Naive B cell (primary cell): ENCODE measurements around the gene UTS2R. TPM values are rescaled to one million over a fixed set of nuclear protein-coding genes. Genes with fewer than 3 reads are reported as not detected.
A peak's percentile ranks its signal among the peaks of the same experiment; 100 is the strongest.
"Not testable (repeated sequence)": the region's sequence is repeated elsewhere in the genome, so short reads cannot be mapped to it uniquely, and the experiment has no call there.

Experiments used
- ATAC-seq, 2 donors: fragments of 150-1000 bp; cut with Tn5 transposase; 2 replicates each; pipeline ENCODE4 v1.10.0; 2021; ENCODE audit warnings: low read depth in 2 of 2, mild to moderate bottlenecking in 2 of 2, moderate library complexity in 2 of 2
- DNase-seq: peaks from one replicate; pipeline ENCODE4 v3.0.0; 2022
- H3K27ac Mint-ChIP-seq, 6 donors: one replicate each; pipeline ENCODE4 v1.8.0; 2020 to 2022; ENCODE audit warnings: mild to moderate bottlenecking in 6 of 6, mixed read lengths in 6 of 6, moderate library complexity in 5 of 6, inconsistent platforms in 2 of 6
- H3K27me3 Mint-ChIP-seq, 3 donors: one replicate each; pipeline ENCODE4 v1.8.0; 2021 to 2022; ENCODE audit warnings: mixed read lengths in 3 of 3, mild to moderate bottlenecking in 1 of 3
- H3K36me3 Mint-ChIP-seq, 2 donors: one replicate each; pipeline ENCODE4 v1.8.0; 2020 to 2022; ENCODE audit warnings: mixed read lengths in 2 of 2, inconsistent platforms in 1 of 2, mild to moderate bottlenecking in 1 of 2
- H3K4me1 Mint-ChIP-seq, 3 donors: one replicate each; pipeline ENCODE4 v1.8.0; 2020 to 2022; ENCODE audit warnings: mixed read lengths in 3 of 3, inconsistent platforms in 1 of 3, mild to moderate bottlenecking in 1 of 3, moderate library complexity in 1 of 3
- H3K4me3 Mint-ChIP-seq, 8 donors: one replicate each; pipeline ENCODE4 v1.8.0; 2020 to 2022; ENCODE audit warnings: mild to moderate bottlenecking in 8 of 8, mixed read lengths in 8 of 8, moderate library complexity in 8 of 8, inconsistent platforms in 2 of 8
- H3K9me3 Mint-ChIP-seq, 7 donors: one replicate each; pipeline ENCODE4 v1.8.0; 2020 to 2022; ENCODE audit warnings: mixed read lengths in 7 of 7, mild to moderate bottlenecking in 5 of 7, inconsistent platforms in 2 of 7, moderate library complexity in 1 of 7
- polyA plus RNA-seq, 6 donors: library from polyadenylated mRNA; unstranded; fragments of 300-500 nt; fragmentation: Illumina TruSeq; gene quantifications; one replicate each; pipeline ENCODE4 v1.2.3, GENCODE V29; 2021; ENCODE audit warnings: low read depth in 6 of 6

The UTS2R gene
- polyA plus RNA-seq, 6 donors from 2014 or later, result not detected

DNA sequence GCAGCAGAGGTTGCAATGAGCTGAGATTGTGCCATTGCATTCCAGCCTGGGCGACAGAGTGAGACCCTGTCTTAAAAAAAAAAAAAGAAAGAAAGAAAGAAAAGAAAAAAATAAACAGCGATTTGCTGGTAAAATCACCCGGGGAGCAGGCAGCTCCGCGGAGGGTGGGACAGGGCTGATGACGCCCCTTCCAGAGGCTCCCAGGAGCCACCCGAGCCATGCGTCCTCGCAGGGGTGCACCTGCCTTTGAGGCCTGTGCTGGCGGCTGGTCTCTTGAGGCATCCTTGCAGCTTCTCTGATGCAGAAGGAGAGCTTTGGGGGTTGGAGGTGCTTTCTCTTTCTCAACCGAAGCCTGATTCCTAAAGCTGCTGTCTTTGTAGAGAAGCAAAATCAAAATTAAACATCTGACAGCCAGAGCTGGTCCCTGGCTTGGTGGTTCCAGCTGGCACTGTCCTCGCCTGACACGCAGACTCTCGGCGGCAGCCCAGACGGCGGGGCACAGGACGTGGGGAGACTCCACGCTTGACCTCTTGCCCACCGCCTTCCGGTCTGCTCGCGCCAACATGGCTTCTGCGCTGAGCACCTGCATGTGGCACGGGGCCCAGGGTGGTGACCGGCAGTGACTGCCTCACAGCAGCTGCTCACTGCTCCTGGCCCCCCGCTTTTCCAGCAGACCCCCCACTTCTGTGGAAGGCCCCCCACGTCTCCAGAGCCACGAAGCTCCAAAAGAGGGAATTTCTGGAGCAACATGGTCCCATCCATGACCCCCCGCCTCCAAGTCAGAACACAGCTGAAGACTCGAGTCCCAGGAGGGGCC, 6.6 kb downstream of the UTS2R start:
- Mint-ChIP-seq H3K27me3 (peaks cover 18 to 77% (median 49%) of the 10 kb centered on the region in 3 donors), H3K4me1 (peaks cover 4 to 10% (median 8%) of the 10 kb centered on the region in 3 donors), H3K9me3 (peaks cover 0 to 4% (median 0%) of the 10 kb centered on the region in 7 donors), H3K27ac (no peak overlapping the region), H3K4me3 (no peak overlapping the region), H3K36me3 (no peaks in the 10 kb centered on the region)
- no peak for ATAC-seq
- DNase-seq, result no peak

DNA sequence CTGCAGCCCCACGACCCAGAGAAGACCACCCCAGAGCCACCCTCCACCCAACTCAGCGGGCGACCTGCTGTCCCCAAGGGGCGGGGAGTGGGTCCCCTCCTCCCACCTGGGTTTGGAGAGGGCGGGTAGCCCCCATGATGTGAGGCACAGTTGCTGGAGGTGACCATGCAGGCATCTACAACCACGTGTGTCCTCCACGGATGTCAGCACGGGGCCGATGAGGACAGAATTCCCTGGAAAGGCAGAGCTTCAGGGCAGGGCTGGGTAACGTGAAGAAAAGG, 7.1 kb downstream of the UTS2R start:
- peaks cover 0 to 4% (median 0%) of the 10 kb centered on the region in 7 donors for H3K9me3 Mint-ChIP-seq
- no peaks in the 10 kb centered on the region for H3K36me3 Mint-ChIP-seq
- no peak for ATAC-seq
- peaks cover 2 to 10% (median 6%) of the 10 kb centered on the region in 3 donors for H3K4me1 Mint-ChIP-seq
- H3K4me3 Mint-ChIP-seq, result no peak overlapping the region
- H3K27me3 Mint-ChIP-seq, result peaks cover 14 to 73% (median 44%) of the 10 kb centered on the region in 3 donors
- no peak for DNase-seq
- peak overlapping the region in 1 of 6 donors; percentile 81 for H3K27ac Mint-ChIP-seq

DNA sequence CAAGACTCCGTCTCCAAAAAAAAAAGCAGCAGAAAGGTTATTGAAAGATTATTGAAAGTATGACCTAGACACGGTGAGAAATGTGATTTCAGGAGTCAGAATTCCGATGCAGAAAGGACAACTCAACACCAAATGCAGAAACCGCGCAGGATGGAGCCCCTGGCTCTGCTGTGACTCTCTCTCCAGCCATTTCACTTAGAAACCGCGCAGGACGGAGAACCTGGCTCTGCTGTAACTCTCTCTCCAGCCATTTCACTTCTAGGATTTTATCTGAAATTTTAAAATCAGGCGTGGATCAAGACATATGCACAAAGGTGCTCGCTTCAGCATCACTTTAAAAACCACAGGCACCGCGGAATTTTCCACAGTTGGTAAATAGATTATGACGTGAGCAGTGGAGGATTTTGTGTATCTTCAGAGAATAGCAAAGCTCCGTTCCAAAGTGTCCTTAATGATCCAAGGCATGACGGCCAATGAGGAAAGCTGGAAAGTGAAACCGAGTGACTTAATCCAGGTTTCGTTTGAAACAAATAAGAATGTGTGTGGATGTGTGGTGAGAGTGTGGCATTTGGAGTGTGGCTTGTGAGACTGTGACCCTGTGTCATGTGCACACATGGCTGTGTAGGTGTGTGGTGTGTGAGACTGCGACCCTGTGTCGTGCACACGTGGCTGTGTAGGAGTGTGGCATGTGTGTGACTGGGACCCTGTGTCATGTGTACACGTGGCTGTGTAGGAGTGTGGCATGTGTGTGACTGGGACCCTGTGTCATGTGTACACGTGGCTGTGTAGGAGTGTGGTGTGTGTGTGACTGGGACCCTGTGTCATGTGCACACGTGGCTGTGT, 9.5 kb downstream of the UTS2R start:
- Mint-ChIP-seq H3K27ac (no peak overlapping the region), H3K4me1 (peaks cover 2 to 10% (median 6%) of the 10 kb centered on the region in 3 donors), H3K4me3 (no peak overlapping the region), H3K36me3 (no peaks in the 10 kb centered on the region), H3K27me3 (peaks cover 17 to 77% (median 35%) of the 10 kb centered on the region in 3 donors), H3K9me3 (peaks cover 0 to 4% (median 0%) of the 10 kb centered on the region in 7 donors)
- DNase-seq (no peak), ATAC-seq (no peak)

DNA sequence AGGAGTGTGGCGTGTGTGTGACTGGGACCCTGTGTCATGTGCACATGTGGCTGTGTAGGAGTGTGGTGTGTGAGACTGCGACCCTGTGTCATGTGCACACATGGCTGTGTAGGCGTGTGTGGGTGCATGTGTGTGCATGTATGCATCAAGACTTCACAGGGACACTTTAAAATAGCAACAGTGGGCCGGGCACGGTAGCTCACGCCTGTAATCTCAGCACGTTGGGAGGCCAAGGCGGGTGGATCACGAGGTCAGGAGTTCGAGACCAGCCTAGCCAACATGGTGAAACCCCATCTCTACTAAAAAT, 10.1 kb downstream of the UTS2R start:
- peaks cover 17 to 77% (median 34%) of the 10 kb centered on the region in 3 donors for H3K27me3 Mint-ChIP-seq
- H3K4me3 Mint-ChIP-seq, H3K27ac Mint-ChIP-seq, H3K4me1 Mint-ChIP-seq, H3K36me3 Mint-ChIP-seq, DNase-seq, ATAC-seq, H3K9me3 Mint-ChIP-seq: not testable (repeated sequence)

DNA sequence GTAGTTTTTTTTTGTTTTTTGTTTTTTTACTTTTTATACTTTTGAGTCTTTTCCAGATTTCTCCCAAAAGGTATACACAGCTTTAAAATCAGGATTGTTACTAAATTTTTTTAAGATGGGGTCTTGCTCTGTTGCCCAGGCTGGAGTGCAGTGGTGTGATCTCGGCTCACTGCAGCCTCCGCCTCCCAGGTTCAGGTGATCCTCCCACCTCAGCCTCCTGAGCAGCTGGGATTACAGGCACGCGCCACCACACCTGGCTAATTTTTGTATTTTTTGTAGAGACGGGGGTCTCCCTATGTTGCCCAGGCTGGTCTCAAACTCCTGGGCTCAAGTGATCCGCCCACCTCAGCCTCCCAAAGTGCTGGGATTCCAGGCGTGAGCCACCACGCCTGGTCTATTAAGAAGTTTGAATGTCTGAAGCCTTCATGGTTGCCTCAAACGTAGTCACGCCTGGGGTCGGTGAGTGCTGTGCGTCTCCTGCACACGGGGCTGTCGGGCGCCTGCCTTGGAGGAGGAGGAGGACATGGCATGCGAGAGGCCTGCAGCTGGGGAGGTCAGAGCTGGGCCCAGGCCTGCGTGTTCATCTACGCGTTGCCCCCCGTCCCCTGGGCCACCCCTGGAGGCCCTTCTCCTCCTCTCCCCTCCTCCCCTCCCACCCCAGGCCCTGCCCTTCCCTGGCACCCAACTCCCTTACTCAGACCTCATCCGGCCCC, 10.8 kb downstream of the UTS2R start:
- not testable (repeated sequence) for H3K9me3 Mint-ChIP-seq, H3K27ac Mint-ChIP-seq, ATAC-seq, H3K4me3 Mint-ChIP-seq, DNase-seq, H3K36me3 Mint-ChIP-seq
- peaks cover 2 to 10% (median 7%) of the 10 kb centered on the region in 3 donors for H3K4me1 Mint-ChIP-seq
- peaks cover 17 to 73% (median 34%) of the 10 kb centered on the region in 3 donors for H3K27me3 Mint-ChIP-seq

DNA sequence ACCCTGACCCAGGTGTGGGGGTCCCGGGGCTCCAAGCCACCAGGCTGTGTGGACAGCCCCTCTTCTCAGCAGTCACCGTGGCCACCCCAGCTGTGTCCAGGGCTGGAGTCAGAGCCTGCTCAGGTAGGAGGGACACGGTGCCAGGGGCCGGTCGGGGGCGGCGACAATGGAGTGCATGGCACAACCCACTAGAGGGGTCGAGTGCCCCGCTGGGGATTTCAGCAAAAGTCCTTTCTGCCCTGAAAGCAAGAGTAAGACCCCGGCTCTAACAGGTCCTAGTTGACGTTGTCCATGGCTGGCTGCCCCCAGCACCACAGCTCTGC, 11.3 kb downstream of the UTS2R start:
- peaks cover 3 to 15% (median 12%) of the 10 kb centered on the region in 3 donors for H3K4me1 Mint-ChIP-seq

DNA sequence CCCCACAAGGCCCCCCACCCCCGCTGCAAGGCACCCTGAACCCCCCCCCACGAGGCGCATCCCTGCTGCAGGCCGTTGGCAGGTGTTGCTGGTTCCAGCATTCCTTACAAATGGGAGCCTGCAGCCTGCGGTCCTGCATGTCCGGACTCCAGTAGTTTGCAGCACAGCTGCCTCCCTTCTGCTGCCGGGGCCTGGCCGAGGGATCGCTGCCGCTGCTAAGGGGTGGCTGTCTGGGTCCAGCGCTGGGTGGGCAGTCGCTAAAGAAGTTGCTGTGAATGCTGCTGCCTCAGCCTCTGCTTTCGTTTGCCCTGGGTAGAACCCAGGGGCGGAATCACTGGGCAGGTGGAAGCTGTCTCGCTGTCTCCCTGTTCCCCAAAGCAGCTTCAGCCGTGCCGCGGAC, 11.8 kb downstream of the UTS2R start:
- Mint-ChIP-seq H3K9me3 (peaks cover 0 to 4% (median 0%) of the 10 kb centered on the region in 7 donors), H3K27me3 (peaks cover 17 to 69% (median 27%) of the 10 kb centered on the region in 3 donors), H3K4me1 (peaks cover 3 to 17% (median 14%) of the 10 kb centered on the region in 3 donors), H3K36me3 (no peaks in the 10 kb centered on the region), H3K27ac (no peak overlapping the region), H3K4me3 (no peak overlapping the region)
- no peak for ATAC-seq
- no peak for DNase-seq

More for the DNA sequence above, 11.3 kb downstream of the UTS2R start:
- Mint-ChIP-seq H3K36me3 (no peaks in the 10 kb centered on the region), H3K9me3 (peaks cover 0 to 4% (median 0%) of the 10 kb centered on the region in 7 donors), H3K27me3 (peaks cover 17 to 73% (median 29%) of the 10 kb centered on the region in 3 donors), H3K27ac (no peak overlapping the region), H3K4me3 (no peak overlapping the region)
- ATAC-seq (no peak), DNase-seq (no peak)

DNA sequence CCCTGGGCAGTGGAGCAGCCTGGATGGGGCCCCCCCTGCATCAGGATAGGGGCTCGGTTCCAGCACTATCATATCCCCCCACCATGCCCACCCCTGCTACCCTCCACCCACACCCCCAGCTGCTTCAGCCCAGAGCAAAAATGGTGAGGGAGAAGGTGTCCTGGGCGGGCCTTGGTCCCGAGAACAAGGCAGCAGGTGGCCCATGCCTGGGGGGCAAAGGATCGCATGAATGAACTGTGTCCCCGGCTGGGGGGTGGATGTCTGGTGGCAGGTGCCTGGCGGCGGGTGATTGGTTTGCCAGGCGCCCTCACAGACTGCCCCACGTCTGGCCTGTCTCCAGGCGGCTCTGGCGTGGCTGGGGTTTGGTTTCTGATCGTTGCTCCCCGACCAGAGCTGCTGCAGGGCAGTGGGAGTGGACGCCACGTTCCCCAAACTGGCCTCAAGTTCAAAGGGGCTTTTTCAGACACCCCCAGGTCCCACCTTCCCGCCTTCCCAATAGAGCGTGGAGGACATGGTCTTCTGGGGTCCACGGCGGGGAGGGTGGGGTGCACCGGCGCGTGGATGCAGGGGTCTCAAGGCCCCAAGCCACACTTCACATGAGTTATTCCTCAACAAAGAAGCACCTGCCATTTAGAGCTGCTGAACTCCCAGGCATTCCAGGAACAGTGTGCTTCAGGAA, 12.6 kb downstream of the UTS2R start:
- no peak overlapping the region for H3K4me3 Mint-ChIP-seq
- H3K36me3 Mint-ChIP-seq, result no peaks in the 10 kb centered on the region
- no peak for DNase-seq
- H3K4me1 Mint-ChIP-seq, result peaks cover 2 to 14% (median 14%) of the 10 kb centered on the region in 3 donors
- H3K27me3 Mint-ChIP-seq, result peaks cover 13 to 61% (median 19%) of the 10 kb centered on the region in 3 donors
- no peak for ATAC-seq
- peaks cover 0 to 3% (median 0%) of the 10 kb centered on the region in 7 donors for H3K9me3 Mint-ChIP-seq
- no peak overlapping the region for H3K27ac Mint-ChIP-seq

DNA sequence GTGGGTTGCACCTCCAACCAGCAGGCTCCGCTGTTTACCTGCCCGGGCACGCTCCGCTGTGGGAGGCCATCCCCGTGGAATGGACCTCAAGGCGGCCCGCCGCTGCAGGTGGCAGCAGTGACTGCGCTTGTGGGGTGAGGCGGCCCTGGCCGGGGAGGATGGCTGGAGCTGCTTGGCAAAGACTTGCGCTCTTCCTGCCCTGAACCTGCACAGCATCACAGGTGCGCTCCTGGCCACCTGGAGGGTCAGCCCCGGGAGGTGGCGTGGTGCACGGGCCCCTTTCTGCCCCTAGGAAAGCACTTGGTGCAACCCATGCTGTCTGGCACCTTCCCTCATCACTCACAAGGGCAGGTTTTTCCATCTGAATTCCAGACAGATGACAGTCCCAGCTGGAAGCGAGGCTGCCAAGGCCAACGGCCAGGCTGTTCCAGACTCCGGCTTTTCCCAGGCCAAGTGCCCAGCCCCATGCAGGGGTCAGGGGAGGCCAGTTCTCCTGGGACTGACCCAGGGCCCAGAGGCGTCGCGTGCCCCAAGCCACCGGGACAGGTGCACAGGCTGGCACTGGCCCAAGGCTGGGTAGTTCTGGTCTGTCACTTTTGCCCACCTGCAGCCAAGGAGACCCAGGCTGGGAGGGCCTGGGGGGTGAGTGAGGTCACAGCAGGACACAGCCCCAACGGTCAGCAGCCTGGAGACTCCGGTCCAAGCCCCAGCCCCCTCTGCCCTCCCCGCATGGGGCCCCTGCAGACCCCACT, 13.3 kb downstream of the UTS2R start:
- Mint-ChIP-seq H3K27ac (no peak overlapping the region), H3K27me3 (peaks cover 13 to 56% (median 15%) of the 10 kb centered on the region in 3 donors), H3K4me3 (no peak overlapping the region), H3K9me3 (peaks cover 0 to 2% (median 0%) of the 10 kb centered on the region in 7 donors), H3K4me1 (peaks cover 2 to 14% (median 12%) of the 10 kb centered on the region in 3 donors), H3K36me3 (no peaks in the 10 kb centered on the region)
- DNase-seq (no peak), ATAC-seq (no peak)

DNA sequence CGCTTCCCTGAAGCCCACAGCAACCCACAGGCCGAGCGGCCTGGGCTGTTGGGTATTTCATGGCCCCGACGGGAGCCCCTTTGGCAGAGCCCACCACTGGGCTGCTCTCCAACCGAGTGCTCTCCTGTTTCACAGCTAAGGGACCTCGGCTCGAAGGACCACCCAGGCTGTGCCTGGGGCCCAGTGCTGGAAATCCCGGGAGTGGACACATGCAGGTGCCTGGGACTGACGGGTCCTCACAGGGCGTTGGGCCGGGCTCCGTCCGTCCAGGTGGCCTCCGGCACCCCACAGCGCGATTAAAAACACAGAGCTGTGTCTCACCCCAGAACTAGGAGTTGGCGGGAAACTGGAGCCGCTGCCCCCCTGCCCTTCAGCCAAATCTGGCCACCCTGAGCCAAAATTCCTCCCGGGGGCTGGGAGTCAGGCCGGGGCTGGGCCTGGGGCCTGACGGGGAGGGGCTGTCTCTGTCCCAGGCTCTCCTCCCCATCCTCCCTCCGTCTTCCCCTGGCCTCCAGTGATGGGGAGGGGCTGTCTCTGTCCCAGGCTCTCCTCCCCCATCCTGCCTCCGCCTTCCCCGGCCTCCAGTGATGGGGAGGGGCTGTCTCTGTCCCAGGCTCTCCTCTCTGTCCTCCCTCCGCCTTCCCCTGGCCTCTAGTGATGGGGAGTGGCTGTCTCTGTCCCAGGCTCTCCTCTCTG, 14.1 kb downstream of the UTS2R start:
- no peak overlapping the region for H3K4me3 Mint-ChIP-seq
- DNase-seq (no peak), ATAC-seq (no peak)
- H3K27ac Mint-ChIP-seq, result no peak overlapping the region
- no peaks in the 10 kb centered on the region for H3K36me3 Mint-ChIP-seq
- H3K27me3 Mint-ChIP-seq, result peaks cover 9 to 48% (median 9%) of the 10 kb centered on the region in 3 donors
- H3K9me3 Mint-ChIP-seq, result peaks cover 0 to 2% (median 0%) of the 10 kb centered on the region in 7 donors
- H3K4me1 Mint-ChIP-seq, result peaks cover 2 to 14% (median 8%) of the 10 kb centered on the region in 3 donors

DNA sequence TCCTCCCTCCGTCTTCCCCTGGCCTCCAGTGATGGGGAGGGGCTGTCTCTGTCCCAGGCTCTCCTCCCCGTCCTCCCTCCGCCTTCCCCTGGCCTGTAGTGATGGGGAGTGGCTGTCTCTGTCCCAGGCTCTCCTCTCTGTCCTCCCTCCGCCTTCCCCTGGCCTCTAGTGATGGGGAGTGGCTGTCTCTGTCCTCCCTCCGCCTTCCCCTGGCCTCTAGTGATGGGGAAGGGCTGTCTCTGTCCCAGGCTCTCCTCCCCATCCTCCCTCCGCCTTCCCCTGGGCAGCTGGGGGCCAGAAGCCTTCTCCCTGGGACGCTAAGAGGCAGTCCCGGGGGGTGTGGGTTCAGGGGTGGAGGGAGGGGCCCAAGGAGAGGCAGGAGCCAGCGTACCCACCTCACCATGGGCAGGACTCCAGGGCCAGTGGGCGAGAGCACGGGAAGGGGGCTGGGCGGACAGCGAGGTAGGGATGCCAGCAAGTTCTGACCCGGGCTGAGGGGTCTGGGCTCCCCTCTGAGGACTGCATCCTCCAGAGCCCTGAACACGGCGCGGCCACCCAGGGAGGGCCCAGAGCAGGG, 14.8 kb downstream of the UTS2R start:
- ATAC-seq, result no peak
- no peak for DNase-seq
- peaks cover 3 to 41% (median 5%) of the 10 kb centered on the region in 3 donors for H3K27me3 Mint-ChIP-seq

More for the DNA sequence above, 14.8 kb downstream of the UTS2R start:
- Mint-ChIP-seq H3K4me3 (no peak overlapping the region), H3K36me3 (no peaks in the 10 kb centered on the region), H3K9me3 (no peaks in the 10 kb centered on the region), H3K4me1 (peaks cover 2 to 10% (median 8%) of the 10 kb centered on the region in 3 donors), H3K27ac (peak overlapping the region in 1 of 6 donors; percentile 69)
